GM12878 (cell line): Measurements from ENCODE around the gene HECTD2.

Experiments used
- CBX5 ChIP-seq: sonication (generic); IDR thresholded peaks from 2 replicates; pipeline ENCODE4 v1.6.1; 2016; ENCODE audit warnings: low read depth, moderate library complexity, mild to moderate bottlenecking, inconsistent platforms
- CHD4 ChIP-seq: fragments of 200-600 bp; sonication (generic); IDR thresholded peaks from 2 replicates; pipeline ENCODE4 v1.6.1; 2016; ENCODE audit warnings: mild to moderate bottlenecking
- POLR2A ChIP-seq: IDR thresholded peaks from 2 replicates; pipeline ENCODE4 v1.6.1; 2011; ENCODE audit warnings: low read depth, mild to moderate bottlenecking, low read length
- TAF1 ChIP-seq: IDR thresholded peaks from 2 replicates; pipeline ENCODE4 v1.6.1; 2011; ENCODE audit warnings: mild to moderate bottlenecking, low read depth, low read length, borderline replicate concordance
- YY1 ChIP-seq: IDR thresholded peaks from 2 replicates; pipeline ENCODE4 v1.6.1; 2011; ENCODE audit warnings: low read depth, mild to moderate bottlenecking, low read length
- TF ChIP-seq, protein P1 (sequence below): IDR thresholded peaks from 2 replicates; pipeline ENCODE4 v1.6.1; 2012; ENCODE audit warnings: mild to moderate bottlenecking, low read depth, low read length
- TF ChIP-seq, protein P2 (sequence below), 3 experiments: IDR thresholded peaks in 2 of 3; conservative IDR thresholded peaks in 1 of 3; 2 replicates each; pipeline ENCODE4 v1.5.1; 2011; ENCODE audit warnings: low read depth in 3 of 3, low read length in 3 of 3, mild to moderate bottlenecking in 3 of 3, control low read depth in 2 of 3, moderate library complexity in 2 of 3, inconsistent platforms in 1 of 3, mixed read lengths in 1 of 3; ENCODE audit not compliant: control insufficient read depth in 2 of 3, insufficient read depth in 1 of 3; ENCODE audit errors: extremely low read depth in 1 of 3

DNA sequence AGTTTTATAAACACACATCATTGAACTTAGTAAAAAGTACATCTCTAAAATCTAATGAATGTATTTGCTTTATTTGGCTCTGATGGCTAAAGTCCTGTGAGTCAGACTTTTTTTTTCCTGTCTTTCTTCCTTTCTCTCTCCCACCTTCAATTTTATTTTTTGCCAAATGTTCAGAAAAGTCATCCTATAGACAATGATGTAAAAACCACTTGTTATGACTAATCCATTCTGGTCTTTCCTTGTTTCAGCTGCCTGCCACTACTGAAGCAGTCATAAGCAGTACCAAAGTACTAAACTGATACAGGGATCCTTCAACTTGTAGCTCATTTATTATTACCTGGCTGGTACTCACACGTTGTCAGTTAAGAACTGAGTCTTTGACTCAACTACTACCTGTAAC lies 23.9 kb downstream of the HECTD2 start:
- TF ChIP-seq TAF1 = no peak
- no peak for TF ChIP-seq CHD4
- TF ChIP-seq, protein P1, sequence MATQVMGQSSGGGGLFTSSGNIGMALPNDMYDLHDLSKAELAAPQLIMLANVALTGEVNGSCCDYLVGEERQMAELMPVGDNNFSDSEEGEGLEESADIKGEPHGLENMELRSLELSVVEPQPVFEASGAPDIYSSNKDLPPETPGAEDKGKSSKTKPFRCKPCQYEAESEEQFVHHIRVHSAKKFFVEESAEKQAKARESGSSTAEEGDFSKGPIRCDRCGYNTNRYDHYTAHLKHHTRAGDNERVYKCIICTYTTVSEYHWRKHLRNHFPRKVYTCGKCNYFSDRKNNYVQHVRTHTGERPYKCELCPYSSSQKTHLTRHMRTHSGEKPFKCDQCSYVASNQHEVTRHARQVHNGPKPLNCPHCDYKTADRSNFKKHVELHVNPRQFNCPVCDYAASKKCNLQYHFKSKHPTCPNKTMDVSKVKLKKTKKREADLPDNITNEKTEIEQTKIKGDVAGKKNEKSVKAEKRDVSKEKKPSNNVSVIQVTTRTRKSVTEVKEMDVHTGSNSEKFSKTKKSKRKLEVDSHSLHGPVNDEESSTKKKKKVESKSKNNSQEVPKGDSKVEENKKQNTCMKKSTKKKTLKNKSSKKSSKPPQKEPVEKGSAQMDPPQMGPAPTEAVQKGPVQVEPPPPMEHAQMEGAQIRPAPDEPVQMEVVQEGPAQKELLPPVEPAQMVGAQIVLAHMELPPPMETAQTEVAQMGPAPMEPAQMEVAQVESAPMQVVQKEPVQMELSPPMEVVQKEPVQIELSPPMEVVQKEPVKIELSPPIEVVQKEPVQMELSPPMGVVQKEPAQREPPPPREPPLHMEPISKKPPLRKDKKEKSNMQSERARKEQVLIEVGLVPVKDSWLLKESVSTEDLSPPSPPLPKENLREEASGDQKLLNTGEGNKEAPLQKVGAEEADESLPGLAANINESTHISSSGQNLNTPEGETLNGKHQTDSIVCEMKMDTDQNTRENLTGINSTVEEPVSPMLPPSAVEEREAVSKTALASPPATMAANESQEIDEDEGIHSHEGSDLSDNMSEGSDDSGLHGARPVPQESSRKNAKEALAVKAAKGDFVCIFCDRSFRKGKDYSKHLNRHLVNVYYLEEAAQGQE = no peak
- TF ChIP-seq CBX5 = no peak
- no peak for TF ChIP-seq POLR2A
- no peak for TF ChIP-seq YY1
- TF ChIP-seq, protein P2, sequence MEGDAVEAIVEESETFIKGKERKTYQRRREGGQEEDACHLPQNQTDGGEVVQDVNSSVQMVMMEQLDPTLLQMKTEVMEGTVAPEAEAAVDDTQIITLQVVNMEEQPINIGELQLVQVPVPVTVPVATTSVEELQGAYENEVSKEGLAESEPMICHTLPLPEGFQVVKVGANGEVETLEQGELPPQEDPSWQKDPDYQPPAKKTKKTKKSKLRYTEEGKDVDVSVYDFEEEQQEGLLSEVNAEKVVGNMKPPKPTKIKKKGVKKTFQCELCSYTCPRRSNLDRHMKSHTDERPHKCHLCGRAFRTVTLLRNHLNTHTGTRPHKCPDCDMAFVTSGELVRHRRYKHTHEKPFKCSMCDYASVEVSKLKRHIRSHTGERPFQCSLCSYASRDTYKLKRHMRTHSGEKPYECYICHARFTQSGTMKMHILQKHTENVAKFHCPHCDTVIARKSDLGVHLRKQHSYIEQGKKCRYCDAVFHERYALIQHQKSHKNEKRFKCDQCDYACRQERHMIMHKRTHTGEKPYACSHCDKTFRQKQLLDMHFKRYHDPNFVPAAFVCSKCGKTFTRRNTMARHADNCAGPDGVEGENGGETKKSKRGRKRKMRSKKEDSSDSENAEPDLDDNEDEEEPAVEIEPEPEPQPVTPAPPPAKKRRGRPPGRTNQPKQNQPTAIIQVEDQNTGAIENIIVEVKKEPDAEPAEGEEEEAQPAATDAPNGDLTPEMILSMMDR (IDR thresholded peaks at IDR 0.05 in 2 of 3, conservative IDR thresholded peaks at IDR 0.05 in 1 of 3; ENCODE audit: control insufficient read depth in 2 of 3, extremely low read depth in 1 of 3, insufficient read depth in 1 of 3, low read depth in 3 of 3, low read length in 3 of 3) = no peak
